Measurements from ENCODE around the gene FGFR4.

The FGFR4 gene

DNA sequence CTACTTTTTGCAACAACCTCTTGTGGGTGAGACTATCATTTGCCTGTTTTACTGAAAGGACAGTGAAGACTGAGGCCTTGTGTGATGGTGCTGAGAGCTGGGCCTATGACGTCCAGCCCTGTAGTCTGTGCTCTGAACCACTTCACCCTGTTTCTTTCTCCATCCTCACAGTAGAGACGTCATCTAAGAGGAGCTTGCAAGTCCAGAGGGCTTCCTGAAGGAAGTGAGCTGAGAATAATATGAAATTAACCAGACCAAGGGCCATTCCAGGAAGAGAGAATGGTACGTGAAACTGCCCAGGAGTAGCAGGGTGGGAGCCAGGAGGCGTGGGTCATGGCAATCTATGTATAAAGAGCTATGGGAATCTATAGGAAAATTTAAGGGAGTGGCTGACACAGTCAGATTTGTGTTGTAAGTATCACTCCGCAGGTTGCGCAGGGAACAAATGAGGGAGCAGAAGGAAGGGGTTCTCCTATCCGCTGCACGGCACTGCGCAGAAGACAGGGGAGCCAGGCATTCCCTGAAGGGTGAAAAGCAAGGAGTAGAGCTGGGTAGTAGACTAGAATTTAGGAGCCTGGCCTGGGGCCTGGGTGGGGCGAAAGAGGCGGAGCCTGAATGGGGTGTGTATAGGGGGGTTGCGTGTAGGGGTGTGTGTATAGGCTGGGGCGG, 596 bp upstream of the FGFR4 start:
- DNase-seq (ENCODE audit: low spot score) = no peak

DNA sequence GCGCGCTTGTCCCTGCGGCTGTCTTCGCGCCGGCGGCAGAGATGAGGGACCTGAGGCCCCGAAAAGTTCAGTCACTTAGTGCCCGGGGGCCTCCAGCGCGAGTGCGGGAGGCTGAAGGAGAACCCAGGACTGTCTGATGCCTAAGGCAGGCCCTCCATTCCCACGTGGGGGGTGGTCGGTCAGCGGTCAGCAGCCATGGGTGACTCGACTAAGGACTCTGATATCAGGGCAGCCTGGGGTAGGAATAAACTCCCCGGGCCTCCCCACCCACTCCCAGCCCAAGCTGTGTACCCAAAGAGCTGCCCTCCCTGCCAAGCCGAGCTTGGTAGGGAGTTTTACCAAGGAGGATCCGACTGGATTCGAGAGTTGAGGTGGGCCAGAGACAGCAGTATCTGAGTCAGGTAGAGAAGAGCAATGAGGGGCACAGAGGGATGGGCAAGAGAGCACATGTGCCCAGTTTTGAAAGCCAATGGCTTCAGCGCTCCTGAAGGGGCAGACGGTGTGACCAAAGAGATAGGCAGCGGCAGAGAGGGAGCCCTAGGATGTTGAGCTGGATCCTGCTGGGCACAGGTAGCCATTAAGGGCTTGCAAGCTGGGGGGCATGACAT, 787 bp downstream of the FGFR4 start:
- DNase-seq (ENCODE audit: low spot score) = peak; percentile 29

DNA sequence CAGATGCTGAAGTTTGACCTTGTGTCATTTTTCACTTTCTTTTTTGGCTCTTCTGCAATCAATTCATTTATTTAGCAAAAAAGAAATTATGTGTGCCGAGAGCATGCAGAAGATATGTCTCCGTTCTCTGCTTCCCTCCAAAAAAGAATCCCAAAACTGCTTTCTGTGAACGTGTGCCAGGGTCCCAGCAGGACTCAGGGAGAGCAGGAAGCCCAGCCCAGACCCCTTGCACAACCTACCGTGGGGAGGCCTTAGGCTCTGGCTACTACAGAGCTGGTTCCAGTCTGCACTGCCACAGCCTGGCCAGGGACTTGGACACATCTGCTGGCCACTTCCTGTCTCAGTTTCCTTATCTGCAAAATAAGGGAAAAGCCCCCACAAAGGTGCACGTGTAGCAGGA, 2.4 kb downstream of the FGFR4 start:
- DNase-seq (ENCODE audit: low spot score) = no peak

DNA sequence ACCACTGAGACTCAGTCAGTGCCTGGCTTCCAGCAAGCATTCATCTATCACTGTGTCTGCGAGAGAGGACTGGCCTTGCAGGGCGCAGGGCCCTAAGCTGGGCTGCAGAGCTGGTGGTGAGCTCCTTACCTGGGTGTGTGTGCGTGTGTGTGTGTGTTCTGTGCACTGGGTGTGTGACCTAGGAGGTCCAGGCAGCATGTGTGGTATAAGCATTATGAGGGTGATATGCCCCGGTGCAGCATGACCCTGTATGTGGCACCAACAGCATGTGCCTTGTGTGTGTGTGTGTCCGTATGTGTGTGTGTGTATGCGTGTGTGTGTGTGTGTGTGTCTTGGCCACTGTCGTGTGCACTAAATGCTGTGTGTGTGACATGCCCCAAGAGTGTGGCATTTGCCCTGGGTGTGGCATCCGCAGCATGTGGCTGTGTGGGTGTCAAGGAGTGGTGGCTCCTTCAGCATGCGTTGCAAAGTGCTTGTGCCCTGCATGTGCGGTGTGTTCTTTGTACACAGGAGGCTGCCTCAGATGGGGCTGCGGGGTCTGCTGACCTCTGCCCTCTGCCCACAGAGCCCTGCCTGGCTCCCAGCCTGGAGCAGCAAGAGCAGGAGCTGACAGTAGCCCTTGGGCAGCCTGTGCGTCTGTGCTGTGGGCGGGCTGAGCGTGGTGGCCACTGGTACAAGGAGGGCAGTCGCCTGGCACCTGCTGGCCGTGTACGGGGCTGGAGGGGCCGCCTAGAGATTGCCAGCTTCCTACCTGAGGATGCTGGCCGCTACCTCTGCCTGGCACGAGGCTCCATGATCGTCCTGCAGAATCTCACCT, 3.3 kb downstream of the FGFR4 start:
- no peak for DNase-seq (ENCODE audit: low spot score)

DNA sequence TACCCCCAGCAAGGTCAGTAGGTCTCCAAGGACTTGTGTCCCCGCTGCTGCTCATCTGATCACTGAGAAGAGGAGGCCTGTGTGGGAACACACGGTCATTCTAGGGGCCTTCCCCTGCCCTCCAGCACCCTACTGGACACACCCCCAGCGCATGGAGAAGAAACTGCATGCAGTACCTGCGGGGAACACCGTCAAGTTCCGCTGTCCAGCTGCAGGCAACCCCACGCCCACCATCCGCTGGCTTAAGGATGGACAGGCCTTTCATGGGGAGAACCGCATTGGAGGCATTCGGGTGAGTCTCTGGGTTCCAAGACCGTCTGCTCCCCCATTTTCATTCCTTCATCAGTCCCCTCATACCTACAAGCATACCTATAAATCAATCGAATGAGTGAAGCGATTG, 4.1 kb downstream of the FGFR4 start:
- DNase-seq (ENCODE audit: low spot score) = no peak

DNA sequence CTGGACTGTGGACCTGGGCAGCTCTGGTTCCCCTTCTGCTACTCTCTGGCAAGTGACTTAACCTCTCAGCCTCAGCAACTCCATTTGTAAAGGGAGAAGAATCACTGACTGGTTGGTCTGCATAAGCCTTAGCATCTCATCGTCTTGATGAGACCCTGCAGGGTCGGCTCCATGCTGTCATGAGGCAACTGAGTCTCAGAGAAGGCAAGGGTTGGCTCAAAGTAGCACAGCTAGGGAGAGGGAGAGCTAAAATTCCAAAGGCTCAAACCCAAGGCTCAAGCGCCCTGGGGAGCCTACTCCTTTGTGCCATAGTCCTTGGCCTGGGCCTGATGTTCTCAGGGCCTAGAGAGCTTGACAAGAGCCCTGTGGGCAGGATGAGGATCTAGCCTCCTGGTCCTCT, 4.5 kb downstream of the FGFR4 start:
- no peak for DNase-seq (ENCODE audit: low spot score)

DNA sequence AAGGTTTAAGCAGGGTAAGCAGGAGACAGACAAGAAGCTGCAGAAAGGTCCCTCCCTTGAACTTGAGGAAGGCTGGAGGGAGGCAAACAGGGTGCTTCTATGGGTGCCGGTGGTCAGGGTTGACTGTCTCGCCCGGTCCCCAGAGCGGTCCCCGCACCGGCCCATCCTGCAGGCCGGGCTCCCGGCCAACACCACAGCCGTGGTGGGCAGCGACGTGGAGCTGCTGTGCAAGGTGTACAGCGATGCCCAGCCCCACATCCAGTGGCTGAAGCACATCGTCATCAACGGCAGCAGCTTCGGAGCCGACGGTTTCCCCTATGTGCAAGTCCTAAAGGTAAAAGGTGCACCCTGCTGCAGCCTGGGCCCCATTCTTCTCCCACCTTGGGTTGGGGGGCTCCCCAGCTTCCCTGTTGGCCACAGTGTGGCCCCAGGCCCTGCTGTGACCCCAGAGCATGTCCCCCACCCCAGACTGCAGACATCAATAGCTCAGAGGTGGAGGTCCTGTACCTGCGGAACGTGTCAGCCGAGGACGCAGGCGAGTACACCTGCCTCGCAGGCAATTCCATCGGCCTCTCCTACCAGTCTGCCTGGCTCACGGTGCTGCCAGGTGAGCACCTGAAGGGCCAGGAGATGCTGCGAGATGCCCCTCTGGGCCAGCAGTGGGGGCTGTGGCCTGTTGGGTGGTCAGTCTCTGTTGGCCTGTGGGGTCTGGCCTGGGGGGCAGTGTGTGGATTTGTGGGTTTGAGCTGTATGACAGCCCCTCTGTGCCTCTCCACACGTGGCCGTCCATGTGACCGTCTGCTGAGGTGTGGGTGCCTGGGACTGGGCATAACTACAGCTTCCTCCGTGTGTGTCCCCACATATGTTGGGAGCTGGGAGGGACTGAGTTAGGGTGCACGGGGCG, 5.7 kb downstream of the FGFR4 start:
- no peak for DNase-seq (ENCODE audit: low spot score)

DNA sequence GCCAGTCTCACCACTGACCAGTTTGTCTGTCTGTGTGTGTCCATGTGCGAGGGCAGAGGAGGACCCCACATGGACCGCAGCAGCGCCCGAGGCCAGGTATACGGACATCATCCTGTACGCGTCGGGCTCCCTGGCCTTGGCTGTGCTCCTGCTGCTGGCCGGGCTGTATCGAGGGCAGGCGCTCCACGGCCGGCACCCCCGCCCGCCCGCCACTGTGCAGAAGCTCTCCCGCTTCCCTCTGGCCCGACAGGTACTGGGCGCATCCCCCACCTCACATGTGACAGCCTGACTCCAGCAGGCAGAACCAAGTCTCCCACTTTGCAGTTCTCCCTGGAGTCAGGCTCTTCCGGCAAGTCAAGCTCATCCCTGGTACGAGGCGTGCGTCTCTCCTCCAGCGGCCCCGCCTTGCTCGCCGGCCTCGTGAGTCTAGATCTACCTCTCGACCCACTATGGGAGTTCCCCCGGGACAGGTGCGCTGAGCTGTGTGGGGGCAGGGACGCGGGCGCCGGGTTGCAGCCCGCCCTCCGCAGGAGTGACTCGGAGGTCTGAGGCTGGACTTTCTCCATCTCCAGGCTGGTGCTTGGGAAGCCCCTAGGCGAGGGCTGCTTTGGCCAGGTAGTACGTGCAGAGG, 6.5 kb downstream of the FGFR4 start:
- DNase-seq (ENCODE audit: low spot score) = no peak

DNA sequence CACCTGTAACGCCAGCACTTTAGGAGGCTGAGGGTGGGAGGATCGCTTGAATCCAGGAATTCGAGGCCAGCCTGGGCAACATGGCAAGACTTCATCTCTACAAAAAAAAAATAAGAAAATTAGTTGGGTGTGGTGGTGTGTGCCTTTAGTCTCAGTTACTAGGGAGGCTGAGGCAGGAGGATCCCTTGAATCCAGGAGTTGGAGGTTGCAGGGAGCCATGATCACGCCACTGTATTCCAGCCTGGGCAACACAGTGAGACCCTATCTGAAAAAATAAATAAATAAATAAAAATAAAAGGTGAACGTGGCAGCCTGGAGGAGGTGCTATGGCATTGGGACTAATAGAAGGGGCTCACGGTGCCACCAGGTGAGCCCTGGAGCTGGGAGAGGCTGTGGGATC, 7.1 kb downstream of the FGFR4 start:
- DNase-seq (ENCODE audit: low spot score) = no peak

DNA sequence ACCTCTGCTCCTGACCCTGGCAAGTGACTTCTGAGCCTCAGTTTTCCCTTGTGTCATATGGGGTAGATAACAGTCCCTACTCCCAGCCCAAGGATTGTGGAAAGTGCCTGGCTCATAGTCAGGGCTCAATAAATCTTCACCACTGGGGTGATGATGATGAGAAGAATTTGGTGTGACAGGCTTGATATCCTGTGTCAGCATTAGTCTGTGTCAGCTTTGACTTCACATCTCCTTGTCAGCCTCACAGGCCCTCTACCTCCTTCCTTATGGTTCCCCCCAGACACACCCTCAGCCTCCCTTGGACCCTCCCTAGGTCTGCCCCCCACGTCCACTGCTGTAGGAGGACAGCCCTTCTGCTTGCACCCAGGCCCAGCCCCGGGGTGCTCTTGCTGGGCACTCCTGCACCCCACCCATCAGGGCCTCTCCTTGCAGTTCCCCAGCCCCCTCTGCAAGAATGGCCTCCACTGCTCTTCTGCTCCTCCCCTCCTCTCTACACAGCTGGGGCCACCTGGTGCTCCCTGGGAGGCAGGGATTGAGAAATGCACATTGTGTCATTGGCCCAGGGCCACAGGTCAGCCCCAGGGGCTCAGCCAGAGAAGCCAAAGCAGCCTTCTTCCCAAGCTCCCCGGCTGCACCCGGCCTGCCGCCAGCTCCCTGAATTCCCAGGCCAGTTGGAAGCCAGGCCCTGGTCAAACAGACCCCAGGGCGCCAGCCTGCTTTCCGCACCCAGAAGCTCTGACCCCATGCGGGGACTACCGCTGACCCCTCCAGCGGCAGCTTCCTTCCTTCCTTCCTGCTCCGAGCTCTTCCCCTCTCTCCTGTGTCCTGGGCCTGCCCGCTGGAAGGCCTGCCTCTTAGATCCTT, 7.7 kb downstream of the FGFR4 start:
- peak; percentile 42 for DNase-seq (ENCODE audit: low spot score)

DNA sequence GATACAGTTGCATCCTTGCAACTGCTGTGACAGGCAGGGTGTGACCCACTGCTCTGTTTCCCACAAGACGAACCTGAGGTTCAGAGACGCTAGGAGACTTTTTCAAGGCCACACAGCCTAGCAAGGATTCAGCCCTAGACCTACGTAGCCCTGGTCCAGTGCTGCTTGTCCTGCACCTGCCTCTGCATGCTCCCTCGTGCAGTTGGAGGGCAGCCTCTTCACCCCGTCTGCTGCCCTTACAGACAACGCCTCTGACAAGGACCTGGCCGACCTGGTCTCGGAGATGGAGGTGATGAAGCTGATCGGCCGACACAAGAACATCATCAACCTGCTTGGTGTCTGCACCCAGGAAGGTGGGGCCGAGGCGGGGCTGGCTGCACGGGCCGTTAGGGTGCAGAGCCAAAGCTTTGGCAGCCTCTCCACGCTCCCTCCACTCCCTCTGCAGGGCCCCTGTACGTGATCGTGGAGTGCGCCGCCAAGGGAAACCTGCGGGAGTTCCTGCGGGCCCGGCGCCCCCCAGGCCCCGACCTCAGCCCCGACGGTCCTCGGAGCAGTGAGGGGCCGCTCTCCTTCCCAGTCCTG, 8.5 kb downstream of the FGFR4 start:
- DNase-seq (ENCODE audit: low spot score) = no peak

DNA sequence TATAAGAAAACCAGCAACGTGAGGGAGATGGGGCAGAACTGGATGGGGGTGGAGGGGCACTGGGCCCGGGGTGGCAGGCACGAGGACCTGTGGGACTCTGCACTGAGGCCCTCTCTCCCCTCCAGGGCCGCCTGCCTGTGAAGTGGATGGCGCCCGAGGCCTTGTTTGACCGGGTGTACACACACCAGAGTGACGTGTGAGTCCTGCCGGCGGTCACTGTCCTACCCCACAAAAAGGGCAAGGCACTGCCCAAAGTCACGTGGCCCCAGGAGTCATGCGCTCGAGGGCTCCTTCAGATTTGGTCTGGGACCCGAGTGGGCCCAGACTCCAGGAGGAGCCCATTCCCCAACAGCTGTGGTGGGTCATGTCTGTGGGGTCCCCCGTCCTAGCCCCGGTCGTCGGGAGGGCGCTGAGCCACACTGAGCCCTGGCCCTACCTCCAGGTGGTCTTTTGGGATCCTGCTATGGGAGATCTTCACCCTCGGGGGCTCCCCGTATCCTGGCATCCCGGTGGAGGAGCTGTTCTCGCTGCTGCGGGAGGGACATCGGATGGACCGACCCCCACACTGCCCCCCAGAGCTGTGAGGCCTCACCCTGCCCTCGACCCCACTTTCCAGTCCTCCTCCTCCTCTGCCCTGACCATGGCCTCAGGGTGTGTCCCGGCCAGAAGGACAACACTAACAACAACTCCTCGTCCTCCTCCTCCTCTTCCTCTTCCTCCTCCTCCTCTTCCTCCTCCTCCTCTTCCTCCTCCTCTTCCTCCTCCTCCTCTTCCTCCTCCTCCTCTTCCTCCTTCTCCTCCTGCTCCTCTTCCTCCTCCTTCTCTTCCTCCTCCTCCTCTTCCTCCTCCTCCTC, 9.7 kb downstream of the FGFR4 start:
- no peak for DNase-seq (ENCODE audit: low spot score)

DNA sequence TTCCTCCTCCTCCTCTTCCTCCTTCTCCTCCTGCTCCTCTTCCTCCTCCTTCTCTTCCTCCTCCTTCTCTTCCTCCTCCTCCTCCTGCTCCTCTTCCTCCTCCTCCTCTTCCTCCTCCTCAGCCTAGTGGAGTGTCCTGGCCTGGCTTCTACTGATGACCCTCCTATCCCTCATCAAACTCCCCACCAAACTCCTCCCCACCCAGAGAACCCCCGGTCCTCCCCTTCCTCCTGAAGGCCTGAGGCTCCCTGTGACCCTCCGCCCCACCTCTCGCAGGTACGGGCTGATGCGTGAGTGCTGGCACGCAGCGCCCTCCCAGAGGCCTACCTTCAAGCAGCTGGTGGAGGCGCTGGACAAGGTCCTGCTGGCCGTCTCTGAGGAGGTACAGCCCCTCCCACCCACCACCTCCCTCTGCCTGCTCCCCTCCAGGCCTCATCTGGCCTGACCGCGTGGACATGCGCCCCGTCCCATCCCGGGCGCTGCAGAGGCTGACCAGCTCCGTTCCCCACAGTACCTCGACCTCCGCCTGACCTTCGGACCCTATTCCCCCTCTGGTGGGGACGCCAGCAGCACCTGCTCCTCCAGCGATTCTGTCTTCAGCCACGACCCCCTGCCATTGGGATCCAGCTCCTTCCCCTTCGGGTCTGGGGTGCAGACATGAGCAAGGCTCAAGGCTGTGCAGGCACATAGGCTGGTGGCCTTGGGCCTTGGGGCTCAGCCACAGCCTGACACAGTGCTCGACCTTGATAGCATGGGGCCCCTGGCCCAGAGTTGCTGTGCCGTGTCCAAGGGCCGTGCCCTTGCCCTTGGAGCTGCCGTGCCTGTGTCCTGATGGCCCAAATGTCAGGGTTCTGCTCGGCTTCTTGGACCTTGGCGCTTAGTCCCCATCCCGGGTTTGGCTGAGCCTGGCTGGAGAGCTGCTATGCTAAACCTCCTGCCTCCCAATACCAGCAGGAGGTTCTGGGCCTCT, 10.6 kb downstream of the FGFR4 start:
- no peak for DNase-seq (ENCODE audit: low spot score)

DNA sequence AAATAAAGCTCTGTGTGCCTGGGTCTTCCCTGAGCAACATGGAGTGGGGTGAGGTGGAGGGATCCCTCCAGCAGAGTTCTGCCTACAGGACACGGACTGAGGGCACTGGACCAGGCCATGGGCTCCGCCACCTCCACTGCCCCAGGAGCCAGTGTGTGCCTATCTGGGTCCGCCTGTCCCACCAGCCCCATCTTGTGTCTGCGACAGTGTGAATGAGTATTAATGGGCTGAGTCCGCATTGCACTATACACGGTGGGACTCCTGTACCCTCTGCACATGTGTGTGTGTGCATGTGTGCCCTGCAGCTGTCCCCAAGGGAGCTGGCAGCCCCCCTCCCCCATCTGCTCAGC, 11.4 kb downstream of the FGFR4 start:
- DNase-seq (ENCODE audit: low spot score) = no peak

DNA sequence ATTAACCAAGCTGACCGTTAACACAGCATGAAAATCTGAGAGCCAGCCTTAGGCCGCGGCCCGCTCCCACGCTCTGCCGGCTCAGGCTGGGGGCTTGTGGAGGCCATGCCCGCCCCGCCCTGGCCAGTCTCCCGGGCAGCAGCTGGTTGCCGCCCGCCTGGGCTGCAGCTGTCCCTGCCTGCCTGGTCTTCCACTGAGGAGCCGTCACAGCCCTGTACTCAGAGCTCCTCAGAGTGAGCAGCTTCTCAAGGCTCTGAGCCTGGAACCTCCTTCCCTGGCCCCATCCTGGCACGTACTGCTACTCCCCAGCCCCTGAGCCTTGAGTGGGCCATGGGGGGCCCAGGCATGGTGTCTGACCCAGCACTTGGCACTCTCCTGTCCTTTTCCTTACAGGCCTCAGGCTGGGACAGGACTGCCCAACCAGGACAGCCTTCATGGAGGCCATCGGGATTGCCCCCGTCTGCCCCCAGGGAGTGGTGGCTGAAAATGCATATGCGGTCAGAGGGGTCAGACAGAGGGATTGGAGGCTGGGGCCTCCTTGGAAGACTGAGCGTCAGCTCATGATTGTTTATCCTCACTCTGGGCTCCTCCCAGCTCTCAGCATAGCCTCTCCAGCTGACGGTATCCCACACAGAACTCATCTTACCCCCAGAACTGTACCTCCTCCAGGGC, 11.9 kb downstream of the FGFR4 start:
- DNase-seq (ENCODE audit: low spot score) = no peak

DNA sequence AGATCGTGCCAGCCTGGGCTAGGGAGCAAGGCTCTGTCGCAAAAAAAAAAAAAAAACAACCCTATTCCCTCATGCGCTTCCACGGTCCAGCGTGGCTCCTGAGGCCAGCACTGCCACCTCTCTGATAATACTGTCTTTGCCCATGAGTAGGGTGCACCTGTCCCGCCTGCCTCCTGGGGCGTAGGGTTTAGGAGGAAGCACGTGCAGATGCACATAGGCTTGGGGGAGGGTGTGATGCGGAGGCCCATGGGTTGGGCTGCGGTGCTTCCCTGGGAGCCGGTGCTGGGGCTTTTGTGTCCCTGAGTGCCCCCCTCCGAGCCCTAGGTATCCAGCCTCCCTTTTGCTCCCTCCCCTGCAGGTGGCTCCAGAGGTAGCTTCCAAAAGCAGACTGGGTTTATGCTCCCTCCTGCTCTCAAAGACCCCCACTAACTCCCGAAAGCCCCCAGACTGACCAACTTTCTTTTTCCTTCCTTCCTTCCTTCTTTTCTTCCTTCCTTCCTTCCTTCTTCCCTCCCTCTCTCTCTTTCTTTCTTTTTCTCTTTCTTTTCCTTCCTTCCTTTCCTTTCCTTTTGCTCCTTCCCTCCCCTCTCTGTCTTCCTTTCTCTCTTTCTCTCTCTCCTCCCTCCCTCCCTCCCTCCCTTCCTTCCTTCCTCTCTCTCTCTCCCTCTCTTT, 12.8 kb downstream of the FGFR4 start:
- peak; percentile 56 for DNase-seq (ENCODE audit: low spot score)

DNA sequence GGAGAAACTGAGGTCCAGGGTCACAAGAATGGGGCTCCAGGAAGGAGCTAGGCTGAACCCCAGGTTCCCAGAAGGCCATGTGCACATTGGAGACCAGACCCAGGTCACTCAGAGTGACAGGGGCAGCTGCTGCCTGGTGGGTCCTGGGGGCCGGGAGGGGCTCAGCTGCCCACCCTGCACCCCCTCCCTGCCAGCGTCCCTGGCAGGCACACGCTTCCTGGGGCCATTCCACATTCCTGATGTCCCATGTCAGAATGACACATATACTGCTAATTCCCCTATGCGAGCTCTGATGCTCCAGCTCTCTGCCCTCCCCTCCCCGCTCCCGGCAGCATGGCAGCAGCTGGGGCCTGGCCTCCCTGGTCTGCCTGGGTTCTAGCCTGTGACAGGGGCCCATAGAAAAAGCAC, 14.0 kb downstream of the FGFR4 start:
- DNase-seq (ENCODE audit: low spot score) = no peak

All from iPS-NIHi11 (cell line).